GM21723 (cell line): ENCODE data around the gene ZNF683.

ENCODE experiments used
- ATAC-seq: cut with Tn5 transposase; IDR thresholded peaks from one replicate; pipeline ENCODE4 v1.9.1; 2021; ENCODE audit warnings: mild to moderate bottlenecking, moderate library complexity; ENCODE audit not compliant: unreplicated experiment

ZNF683 gene

DNA sequence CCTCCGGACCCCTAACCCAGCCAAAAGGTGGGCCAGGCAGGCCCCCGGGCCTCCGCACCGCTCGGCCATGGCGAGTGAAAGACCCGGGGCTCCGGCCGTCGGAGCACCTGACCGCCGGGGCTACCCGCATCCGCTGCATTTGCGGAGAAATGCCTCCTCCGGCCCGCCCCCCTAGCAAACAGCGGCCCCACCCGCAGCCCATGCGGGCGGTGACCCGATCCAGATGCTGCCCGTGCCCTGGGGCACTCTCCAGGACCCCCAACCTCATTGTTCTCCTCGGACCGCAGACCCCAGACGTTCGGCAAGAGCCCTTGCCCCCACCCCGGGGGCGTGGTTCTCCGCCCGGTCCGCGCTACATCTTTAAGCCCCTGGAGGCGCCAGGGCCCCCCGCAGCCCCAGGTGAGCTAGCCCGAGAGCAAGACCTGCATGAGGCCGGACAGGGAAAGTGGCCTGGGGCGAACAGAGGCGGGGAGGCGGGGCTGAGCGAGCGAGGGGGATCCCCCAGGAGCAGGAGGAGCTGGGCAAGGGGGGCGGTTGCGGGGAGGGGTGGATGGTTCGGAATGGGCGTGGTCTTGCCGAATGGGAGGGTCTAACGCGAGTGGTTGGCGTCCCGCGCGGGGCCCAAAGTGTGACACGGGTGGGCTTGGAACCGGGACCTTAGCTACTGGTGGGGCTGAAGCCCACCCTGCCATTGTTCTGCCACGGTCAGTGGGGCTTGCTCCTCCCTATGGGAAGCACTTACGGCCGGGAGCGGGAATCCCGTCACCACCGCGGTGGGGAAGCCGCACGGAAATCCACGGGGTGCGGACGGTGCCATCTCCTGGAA is 12.4 kb downstream of the ZNF683 start:
- no peak for ATAC-seq

DNA sequence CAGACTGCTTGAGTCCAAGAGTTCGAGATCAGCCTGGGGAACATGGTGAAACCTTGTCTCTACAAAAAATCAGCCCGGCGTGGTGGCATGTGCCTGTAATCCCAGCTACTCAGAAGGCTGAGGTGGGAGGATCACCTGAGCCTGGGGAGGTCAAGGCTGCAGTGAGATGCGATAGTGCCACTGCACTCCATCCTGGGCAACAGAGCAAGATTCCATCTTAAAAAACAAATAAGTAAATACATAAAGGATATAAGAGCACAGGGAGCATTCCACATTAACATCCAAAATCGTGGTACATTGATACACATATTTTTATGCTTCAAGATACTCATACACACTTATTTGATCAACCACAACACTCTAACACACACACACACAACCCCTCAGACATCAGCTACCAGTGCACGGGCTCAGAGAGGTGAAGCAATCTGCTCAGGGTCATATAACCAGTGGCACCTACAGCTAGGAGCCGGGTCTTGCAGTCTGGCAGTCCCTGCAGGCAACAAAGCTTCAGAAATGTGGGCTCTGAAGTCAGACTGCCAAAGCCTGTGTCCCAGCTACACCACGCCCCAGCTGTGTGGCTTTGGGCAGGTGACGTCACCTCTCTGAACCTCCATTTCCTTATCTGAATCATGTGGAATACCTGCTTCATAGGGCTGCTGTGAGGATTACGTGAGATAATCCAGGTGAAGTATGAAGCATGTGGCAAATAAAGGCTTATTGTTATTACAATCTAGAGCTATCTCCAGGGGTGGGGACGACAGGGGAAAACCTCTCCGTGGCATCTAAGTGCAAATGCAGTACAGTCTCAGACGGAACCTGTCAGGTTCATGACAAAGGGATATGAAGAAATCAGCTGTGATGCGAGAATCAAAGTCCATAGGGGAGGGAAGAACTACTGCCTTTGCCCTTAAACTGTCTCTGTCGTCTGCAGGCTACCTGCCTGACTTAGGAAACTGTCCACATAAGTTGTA is 13.9 kb downstream of the ZNF683 start:
- no peak for ATAC-seq

DNA sequence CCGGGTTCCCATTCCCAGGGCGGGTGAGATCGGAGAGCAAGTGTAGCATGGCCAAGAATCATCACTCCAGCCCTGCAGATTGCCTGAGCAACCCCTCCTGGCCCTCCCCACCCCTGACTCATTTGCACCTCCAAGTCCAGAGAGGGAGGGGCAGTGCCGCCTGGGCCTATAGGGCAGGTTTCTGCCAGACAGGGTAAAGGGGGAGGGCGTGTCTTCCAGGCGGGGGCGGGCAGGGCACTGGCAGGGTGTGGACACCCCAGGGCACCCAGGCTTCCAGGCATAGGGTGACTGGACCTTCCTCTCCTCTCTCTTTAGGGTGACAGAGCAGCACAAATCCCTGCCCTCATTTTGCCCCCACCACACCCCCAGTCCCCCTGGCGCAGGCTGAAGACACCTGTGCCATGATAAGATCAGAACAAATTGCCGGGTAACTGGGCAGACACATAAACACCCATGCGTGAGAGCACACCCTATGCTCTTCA is 15.4 kb downstream of the ZNF683 start:
- ATAC-seq, result no peak

DNA sequence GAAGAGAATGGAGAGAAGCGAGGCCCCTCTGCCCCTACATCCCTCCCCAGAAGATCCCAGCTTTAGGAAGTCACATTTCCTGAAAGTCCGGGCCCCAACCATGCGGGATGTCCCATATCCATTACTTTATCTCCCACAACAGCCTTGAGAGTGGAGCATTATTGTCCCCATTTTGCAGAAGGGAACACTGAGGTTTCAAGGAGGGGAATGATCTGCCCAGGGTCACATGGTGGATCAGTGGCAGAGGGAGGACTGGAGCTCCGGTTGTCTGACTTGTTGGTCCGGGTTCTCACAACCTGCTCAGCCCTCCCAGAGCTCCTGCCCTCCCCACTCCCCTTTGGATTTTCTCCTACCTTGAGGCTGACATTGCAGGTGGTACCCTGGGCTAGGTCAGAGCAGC is 16.4 kb downstream of the ZNF683 start:
- no peak for ATAC-seq

DNA sequence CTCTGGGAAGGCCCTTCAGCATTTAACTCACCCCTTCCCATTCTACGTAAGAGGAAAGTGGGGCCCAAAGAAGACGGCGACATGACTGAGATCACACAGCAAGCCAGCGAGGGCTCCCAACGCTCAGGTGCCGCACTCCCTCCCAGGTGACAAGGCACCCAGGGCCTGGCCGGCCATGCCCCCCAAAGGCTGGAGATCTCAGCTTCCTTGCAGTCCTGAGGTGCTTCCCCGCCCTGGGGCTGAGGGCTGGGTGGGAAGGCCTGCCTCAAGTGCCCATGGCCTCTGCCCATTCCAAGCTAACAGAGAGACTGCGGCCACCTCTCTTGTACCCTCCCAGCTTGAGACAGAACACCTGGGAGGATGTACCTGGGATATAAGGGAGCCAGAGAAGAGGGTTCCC is 17.6 kb downstream of the ZNF683 start:
- no peak for ATAC-seq

DNA sequence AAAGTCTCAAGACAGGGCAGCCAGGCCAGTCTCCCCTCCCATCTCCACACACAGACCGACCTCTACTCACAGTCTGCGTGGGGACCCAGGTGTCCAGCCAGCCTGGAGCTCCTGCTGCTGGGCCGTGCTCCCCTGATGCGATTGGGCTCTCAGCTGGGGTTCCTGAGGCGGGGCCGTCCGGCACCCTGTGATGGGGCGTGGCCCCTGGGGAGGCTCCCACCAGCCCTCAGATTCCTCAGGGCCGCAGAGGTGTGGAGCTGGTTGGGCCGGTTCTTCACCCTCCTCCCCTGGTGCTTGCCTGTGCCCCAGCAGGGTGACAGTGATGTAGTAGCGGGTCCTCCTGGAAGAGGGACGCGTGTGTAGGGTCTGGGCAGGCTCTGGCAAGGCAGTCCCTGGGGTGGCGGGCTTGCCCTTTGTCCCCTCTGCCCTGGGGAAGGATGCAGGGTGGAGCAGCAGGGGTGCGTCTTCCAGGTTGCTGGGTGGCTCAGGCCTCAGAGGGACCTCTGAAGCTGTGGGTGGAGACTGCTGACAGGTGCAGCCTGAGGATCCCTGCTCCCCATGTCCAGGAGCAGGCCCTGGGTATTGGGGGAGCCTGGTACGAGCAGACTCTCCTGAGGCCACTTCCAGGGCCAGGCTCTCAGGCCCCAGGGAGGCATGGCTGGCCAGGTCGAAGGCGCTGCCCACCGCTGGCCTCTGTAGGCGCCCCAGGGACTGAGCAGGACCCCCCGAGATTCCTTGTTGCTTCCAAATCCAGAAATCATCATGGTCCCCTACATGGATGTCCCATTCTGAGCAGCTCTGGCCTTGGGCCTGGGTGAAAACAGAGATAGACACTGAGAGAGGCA is 18.4 kb downstream of the ZNF683 start, which contains the start of gene CRYBG2:
CRYBG2 (minus strand) TSS at position 155 of the 845 bp plus-strand sequence. CDS start 7,473 bp downstream, outside the sequence.
- no peak for ATAC-seq

DNA sequence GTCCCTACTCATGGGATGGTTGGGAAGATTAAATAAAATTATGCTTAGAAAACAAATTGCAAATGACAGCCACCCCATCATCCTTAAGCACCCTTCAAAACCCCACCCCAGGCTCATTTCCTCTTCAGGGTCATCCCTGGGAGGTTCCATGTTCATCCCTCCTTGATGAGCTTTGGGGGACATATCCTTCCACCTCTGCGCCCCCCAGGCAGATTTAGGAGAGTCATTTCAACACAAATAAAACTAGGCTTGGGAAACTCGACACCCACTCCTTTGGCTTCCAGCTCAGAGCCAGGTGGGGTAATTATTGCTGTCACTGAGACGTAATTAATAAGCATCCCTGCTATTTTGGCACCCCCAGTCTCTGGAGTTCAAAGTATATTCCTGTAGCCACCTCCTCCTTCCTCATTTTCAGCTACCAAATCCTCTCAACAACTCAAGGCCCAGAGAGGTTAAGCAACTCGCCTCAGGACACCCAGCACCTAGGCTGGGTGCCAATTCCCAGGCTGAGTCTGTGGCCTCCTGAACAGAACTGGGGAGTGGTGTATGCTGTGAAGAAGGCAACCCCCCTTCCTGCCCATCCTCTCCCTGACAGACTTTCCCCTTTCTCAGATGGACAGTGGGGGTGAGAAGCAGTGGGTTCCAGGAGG is 19.2 kb downstream of the ZNF683 start:
- no peak for ATAC-seq

DNA sequence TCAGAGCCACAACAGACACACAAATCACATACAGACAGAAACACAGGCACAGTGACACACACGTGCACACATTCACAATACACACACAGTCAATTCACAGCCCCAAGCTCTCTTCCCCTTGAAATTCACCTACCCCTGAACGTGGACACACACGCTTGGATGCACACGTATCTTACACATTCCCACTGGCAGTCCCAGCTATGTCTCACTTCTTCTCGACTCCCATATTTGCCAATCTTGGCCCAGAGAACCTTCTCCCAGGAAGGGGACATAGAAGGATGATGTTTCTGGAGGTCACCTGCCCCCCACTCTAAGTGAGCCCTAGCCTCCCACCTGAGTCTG is 20.2 kb downstream of the ZNF683 start:
- no peak for ATAC-seq

DNA sequence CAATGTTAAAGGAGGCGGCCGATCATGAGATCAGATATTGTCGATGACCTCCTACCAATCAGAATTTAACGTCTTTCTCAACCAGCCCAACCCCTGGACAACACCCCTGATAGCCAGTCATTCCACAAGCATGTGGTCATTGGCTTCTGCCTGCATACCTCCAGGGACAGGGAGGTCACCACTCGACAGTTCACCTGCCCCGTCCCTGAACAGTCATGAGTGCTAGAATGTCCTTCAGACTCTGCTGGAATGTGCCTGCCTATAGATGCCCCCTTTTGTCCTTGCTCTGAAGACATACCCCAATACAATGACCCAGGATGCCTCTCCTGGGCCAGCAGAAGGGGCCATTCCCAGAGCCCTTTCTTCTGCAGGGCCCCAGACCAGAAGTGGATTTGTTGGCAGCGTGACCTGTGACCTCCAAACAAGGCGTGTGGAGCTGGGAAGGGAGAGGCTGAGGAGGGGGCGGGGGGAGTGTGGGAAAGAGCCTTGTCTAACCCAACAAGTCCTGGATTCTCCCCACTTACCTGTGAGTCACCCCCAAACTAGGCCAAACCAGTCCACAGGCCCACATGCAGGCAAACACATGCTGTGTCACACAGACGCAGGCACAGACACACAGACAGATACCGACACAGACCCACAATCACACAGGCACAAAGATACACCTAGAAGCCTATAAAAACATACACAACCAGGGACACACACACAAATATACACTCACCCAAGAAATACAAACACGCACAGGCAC is 20.8 kb downstream of the ZNF683 start:
- no peak for ATAC-seq

DNA sequence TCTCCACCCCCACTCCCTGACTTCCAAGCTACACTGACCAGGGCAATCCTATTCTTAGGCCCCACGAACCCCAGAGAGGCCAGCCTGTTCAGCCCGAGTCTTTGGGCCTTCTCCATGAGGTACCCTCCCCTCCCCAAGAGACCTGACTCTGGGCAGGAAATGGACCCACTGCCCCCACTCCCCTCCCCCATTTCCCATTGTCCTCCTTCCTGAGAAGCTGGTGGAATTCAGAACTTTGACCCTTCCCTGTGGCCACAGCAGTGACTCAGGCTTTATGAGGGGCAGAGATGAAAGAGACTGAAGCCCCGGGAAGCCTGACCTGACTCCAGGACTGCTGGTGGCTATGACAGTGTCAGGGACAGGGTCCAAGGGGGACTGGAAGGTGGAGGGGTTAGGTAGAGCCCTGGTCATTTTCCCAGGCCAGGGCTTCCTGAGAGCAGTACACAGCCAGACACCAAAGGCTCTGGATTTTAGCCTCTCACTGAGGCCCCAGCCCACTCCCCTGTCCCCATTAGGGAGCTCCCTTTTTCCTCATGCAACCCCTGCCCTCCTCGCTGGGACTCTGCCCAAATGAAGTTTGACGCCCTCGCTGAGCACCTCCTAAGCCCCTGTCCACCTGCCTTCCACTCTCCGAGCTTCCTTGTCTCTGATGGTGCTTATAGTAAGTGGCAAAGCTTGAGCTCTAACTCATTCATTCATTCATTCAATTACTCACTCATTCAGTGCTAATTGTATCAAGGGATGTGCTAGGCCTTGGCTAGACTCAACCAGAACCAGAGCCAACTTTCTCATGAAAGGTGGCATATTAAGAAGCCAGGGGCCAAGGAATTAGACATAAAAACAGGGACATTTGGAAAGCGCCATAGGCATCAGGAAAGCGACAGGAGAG is 21.6 kb downstream of the ZNF683 start:
- ATAC-seq, result no peak

DNA sequence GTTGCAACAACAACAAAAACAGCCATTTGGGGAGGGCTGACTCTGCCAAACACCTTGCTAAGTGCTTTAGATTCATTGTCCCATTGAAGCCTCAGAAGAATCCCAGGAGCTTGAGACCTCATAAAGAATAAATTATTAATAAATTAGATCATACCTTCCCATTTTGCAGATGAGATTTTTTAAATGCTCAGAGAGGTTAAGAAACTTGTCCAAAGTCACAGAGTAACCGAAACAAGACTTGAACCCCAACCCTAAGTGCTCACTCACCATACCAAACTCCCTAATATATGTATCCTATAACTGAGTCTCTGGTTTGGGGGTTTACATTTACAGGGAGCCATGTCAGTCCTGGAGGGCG is 22.2 kb downstream of the ZNF683 start:
- ATAC-seq, result no peak

DNA sequence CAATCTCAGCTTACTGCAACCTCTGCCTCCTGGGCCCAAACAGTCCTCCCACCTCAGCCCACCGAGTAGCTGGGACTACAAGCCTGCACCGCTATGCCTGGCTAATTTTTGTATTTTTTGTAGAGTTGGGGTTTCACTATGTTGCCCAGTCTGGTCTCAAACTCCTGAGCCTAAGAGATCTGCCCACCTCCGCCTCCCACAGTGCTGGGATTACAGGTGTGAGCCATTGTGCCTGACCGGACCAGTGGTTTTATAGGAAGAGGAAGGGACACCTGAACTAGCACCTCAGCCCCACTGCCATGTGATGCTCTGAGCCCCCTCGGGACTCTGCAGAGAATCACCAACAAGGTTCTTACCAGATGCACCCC is 22.7 kb downstream of the ZNF683 start:
- no peak for ATAC-seq

DNA sequence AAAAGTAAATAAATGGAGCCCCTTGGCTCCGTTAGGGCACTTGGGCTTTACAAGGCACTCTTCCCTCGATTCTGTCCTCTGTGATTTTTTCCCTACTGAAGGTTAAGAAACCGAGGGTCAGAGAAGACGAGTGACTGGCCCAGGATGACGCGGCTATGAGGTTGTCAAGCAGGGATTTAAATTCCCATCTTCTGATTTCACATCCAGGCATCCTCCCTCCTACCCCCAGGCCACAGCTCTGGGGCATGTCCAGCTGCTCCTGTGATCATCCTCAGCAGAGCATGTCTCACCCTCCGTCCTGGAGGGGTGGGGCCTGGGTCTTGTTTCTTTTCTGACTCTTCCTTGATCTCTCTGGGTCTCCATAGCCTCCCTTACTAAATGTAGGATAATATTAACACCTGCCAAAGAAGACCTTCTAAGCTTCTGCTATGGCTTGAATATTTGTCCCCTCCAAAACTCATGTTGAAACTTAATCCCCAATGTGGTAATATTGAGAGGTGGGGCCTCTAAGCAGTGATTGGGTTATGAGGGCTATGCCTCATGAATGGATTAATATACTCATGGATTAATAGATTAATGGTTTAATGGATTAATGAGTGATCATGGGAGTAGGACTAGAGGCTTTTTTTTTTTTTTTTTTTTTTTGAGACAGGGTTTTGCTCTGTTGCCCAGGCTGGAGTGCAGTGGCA is 23.2 kb downstream of the ZNF683 start:
- ATAC-seq, result no peak

DNA sequence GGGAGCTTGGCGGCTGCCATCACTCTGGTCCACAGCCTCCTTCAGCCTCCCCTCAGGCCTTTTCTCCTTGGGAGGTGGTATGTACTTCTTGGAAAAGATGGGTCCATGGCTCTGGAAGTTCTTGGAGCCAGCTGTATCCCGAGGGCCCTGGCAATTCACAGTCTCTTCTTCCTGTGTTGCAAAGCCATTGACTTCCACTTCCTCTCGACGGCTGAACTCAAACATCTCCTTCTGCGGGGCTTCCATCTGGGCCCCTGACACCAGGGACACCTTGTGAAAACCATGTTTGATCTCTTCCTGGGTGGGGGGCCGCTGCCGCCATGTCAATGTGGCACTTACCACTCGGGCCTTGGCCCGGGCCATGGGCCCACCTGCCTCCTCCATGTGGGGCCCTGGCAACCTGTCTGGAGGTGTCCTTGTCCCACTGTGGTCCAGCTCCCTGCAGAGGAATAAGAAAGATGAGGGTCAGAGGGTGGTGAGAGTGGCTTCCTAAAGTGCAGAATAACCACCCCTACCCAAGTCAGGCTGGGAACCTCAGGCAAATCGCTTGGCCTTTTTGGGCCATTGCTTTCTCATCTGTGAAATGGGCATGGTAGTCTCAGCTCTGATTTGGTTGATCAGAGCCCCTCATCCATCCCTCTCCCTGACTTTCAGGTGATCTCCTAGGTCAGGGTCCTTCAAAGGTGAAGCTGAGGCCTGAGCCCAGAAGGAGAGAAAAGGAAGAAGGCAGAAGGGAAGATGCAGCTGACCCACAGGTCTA is 26.1 kb downstream of the ZNF683 start:
- ATAC-seq, result no peak

DNA sequence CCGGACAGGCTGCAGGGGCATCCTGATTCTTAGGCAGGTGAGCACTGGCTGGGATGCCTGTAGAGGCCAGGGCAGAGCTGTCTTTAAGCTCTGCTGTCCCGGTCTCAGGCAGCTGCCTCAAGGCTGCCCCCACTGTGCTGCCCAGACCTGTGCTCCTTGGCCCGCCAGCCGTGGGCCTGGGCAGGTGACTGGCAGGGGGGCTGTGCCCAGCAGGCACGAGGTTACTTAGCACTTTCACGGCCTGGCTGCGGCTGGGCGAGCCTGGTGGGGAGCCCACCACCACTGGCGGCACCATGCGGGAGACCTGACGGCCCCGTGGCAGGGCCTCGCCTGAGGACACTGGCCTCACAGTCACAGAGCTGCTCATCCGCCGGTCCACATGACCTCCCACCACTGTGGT is 26.8 kb downstream of the ZNF683 start:
- no peak for ATAC-seq

DNA sequence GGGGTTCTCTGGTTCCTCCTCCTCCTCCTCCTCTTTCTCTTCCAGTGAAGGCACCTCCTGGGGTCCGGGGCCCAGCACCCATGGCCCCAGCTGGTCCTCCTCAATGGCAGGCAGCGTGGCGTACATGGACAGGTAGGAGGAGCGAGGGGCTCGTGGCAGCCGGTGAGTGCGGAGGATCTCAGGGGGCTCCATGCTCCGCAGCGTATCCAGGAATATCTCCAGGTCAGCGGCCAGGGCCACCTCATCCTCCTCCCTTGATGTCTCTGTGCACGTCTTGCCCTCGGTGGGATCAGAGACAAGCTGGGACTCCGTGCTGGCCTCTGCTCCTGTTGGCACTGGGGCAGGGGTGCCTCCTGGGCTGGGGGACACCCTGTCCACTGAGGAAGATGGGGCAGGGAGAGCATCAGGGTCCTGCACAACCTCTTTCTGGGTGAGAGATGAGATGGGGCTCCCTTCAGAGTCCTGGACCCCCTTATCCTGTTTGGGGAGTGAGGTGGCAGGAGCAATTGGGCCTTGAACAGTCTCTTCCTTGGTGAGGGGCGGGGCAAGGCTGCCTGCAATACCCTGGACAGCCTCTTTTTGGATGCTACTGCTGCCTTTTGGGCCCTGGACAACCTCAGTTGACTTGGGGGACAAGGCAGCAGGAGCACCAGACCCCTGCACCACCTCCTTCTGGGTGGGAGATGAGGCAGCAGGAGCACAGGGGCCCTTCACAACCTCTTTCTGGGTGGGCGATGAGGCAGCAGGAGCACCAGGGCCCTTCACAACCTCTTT is 28.2 kb downstream of the ZNF683 start:
- ATAC-seq, result no peak

DNA sequence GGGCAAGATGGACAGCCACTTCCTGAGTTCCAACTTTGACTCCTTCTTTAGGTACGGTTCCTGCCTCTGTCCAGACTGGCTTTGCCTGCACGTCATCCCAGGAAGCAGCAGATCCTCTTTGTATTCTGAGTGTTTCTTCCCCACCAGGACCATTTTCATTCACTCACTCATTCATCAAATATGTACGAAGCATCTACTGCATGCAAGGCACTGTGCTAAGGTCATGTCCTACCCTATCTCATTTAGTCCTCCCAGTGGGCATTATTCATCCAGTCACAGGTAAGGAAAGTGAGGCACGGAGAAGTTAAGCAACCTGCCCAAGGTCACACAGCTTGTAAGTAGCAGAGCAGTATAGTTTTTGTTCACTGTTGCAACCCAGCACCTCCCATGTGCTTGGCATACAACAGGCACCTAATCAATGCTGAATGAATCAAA is 32.5 kb downstream of the ZNF683 start:
- no peak for ATAC-seq
